GM12801 (cell line): ENCODE data around the gene VWC2L.

Experiments used
- TF ChIP-seq, protein P1 (sequence below): IDR thresholded peaks from one replicate; pipeline ENCODE4 v1.5.1; 2011; ENCODE audit warnings: control low read depth; ENCODE audit not compliant: insufficient read length; ENCODE audit errors: extremely low read depth

The VWC2L gene

DNA sequence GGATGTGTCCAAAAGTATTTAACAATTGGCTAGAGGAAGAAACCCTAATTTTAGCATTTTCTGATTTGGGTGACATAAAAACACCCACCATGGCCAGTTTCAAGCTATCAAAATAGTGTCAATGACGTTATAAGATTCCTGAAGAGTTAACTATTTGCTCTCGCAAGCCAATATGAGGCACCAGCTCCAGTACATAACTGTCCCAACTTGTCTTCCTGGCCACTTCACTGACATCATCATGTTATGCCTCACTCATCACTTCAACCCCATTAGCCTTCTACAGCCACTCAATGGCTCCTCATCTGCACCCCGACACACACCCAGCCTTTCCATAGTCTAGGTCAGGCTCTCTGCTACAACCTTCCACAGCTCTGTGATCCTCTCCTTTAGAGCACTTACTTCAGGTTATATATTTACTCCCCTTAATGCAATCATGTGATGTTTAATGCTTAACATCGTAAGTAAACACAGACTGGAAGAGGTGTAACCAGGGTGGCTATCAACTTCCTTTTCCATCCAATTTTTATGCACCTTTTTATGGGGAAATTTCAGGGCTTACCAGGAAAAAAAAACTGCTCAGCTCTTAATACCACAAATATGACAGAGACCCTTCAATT lies 158.7 kb downstream of the VWC2L start:
- TF ChIP-seq, protein P1, sequence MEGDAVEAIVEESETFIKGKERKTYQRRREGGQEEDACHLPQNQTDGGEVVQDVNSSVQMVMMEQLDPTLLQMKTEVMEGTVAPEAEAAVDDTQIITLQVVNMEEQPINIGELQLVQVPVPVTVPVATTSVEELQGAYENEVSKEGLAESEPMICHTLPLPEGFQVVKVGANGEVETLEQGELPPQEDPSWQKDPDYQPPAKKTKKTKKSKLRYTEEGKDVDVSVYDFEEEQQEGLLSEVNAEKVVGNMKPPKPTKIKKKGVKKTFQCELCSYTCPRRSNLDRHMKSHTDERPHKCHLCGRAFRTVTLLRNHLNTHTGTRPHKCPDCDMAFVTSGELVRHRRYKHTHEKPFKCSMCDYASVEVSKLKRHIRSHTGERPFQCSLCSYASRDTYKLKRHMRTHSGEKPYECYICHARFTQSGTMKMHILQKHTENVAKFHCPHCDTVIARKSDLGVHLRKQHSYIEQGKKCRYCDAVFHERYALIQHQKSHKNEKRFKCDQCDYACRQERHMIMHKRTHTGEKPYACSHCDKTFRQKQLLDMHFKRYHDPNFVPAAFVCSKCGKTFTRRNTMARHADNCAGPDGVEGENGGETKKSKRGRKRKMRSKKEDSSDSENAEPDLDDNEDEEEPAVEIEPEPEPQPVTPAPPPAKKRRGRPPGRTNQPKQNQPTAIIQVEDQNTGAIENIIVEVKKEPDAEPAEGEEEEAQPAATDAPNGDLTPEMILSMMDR, result no peak

DNA sequence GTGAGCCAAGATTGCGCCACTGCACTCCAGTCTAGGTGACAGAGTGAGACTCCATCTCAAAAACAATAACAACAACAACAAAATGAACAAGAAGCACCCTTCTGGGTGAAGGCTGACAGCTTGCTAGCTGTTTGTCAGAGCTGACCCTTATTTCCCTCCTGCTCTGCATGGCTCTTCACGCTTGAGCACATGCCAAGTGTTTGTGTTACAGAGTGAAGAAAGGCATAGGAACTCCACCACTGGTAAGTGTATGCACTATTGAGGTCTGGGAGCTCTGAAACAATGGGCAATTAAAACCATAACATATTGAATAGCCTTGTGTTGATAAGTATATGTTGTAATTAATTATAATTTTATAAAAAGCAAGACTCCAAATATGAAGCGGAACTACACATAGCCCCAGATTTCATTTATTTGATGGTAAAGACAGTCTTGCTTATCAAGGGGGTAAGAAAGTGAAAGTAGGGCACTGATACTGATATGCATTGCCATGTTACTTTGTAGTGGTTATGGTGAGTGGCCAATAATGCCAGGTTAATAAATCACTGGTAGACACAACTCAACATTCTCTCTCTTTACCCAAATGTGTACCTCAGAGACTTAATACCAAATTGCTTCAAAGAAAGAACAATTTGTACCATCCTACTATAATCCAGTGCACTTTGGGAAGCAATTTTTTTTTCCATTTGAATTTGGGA lies 163.4 kb downstream of the VWC2L start:
- TF ChIP-seq, protein P1, result no peak

DNA sequence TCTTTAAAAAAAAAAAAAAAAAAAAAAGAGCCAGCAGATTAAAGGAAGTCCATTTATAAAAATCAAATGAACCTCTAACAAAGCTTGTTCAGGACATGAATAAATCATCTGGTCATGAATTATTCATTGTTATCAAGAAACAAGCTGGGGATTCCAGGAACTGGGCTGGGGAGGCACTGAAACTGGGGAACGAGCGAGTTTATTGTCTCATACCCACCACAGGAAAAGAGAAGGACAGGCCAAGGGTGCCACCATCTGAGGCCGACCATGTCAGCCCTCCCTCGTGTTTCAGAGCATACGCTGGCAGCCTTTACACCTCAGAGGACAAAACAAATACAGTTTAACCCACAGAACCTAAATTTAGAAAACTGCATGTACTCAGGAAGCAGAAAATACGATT lies 164.2 kb downstream of the VWC2L start:
- TF ChIP-seq, protein P1, result no peak

DNA sequence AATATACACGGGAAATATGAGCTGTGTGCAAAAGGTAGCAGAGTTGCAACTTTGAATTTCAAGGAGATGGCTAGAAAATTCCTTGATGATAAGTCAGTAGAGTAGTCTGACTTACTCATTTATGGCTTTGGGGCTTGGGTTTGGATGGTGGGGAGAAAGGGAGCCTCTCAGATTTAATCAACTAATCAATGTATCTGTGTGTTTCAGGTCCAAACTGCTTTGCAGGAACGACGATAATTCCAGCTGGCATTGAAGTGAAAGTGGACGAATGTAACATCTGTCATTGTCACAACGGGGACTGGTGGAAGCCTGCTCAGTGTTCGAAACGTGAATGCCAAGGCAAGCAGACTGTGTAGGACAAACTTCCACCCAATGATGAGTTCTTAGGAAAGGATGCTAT lies 164.6 kb downstream of the VWC2L start:
- TF ChIP-seq, protein P1, result no peak

DNA sequence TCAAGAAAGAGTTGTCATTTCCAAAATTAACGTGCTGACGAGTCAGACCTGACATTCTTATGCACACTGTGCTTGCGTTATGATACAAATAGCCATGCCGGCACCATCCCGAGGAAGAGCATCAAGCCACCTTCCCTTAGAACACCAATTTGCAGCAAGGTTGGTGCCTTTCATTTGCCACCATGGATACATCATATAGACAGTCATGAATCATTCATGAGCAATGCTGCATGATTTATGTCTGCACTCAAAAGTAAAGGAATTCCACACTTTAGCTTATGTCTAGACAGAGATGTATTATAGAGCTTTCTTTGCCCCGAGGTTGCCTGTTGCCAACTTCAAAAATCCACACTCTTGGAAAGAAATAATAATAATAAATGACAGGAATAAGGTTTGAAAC lies 166.9 kb downstream of the VWC2L start:
- TF ChIP-seq, protein P1, result no peak

DNA sequence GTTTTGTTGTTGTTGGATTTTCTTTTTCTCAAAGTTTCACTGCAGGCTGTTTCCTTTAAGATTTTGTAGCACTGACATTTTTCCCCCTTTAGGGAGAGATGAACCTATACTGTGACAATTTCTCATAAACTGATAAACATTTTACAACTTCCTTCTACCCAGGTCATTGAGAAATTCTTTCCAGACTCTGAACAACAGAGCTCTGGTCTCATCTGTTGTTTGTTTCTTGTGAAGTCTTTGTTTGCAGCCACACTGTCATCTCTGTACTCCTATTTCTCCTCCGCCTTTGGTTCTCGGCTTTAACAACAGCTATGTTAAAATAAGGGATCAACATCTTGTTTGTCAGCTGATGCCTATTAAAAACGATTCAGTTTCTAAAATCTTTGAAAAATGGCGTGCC lies 167.6 kb downstream of the VWC2L start:
- TF ChIP-seq, protein P1, result no peak

DNA sequence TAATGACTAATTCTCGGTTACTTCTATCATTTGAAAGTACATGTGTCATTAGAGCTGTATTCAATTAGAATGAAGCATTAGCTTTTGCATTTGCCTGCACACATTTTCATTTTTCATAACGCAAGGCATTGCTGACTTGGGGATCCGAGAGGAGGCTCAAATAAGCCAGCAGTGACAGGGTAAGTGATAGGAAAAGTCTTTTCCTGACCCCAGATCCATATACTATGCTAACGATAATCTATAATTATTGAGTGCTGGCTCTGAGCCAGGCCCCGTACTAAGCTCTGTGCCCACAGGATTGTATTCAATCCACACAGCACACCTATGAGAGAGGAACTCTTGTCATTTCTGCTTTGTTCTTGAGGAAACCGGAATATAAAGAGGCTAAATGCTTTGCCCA lies 168.2 kb downstream of the VWC2L start:
- TF ChIP-seq, protein P1, result no peak
